Stimulated activated CD4-positive, alpha-beta T cell treated with anti-CD3 and anti-CD28 coated beads, Interleukin-1b, Interleukin-23, amount 100 ng/mL, for 24 hours (primary cell): ENCODE results near the gene NT5DC1.

ENCODE experiments used
- DNase-seq, 4 experiments: peaks; one replicate each; pipeline ENCODE4 v3.0.0-alpha.2; 2020; ENCODE audit warnings: low read depth in 4 of 4, low spot score in 1 of 4

Gene NT5DC1

DNA sequence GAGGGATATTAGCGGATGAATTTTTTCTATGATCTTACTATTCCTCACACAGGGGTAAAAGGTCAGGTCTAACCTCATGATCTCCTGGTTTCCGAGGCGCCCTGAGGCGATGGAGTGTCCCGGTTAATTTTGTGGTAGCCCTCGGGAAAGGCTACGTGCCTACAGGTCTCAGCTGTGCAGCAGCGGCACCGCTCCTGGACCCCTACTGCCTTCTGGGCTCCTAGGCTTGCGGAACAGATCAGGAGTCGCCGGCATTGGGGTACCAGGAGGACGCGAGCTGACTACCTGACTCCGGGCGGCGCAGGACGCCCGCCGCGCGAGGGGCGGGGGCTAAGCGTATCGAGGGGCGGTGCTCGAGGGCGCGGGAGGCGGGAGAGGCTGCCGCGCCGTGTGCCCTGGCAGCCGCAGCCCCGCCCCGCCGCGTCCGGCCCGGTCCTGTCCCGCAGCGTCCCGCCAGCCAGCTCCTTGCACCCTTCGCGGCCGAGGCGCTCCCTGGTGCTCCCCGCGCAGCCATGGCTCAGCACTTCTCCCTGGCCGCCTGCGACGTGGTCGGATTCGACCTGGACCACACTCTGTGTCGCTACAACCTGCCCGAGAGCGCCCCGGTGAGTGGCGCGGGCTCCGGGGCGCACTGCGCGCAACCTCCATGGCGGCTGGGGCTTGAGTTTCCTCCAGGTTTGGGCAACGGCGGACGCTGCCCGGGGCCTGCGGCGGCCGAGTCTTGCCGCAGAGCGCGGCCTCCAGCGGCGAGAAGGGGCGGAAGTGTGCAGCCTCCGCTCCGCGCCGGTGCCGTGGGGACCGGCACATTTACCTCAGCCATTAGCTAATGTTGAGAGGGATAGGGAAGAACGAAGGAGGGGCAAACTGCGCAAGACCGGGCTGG lies at the start of gene NT5DC1:
TSS of gene NT5DC1 (plus strand) at position 435 of the 883 bp plus-strand sequence. CDS start at position 513, 78 bp downstream.
- peak; percentile 62 to 82 (median 71) for DNase-seq

GRCh38 chr6:116051244-116051643 lies 49.4 kb upstream of the NT5DC1 start:
- no peak for DNase-seq

DNA sequence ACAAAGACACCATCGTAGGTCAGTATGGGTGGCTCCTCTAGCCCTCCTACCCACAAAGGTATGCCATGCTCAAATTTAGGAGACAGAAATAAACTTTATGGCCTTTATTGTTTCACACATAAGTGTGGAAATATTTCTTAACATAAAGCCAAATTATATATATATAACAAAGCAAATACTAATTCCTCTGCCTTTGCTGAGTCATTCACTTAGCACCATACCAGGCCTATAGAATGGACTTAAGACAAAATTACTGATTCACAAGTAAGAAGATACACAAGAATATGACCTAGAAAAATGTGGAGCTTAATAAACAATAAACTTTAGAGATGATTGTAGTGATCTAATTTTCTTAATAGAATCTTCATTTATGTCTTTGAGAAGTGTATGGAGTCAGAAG lies 45.1 kb upstream of the NT5DC1 start:
- DNase-seq, result no peak

DNA sequence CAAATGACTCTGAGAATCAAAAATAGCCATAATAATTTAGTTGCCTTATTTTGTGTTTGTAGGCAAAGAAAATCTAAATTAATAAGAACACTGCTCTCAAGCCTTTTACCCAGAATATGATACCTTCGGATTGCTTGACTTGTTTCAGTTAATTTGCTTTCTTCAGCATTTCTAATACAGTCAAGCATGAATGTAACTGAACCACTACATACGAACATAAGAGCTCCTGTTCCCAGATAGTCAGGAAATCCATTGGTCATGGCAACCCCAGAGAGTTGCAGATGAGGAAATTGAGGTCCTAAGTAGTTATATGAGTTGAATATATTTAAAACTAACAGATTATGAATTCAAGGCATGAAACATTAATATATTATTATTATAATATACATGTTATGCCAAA lies 42.9 kb upstream of the NT5DC1 start:
- DNase-seq, result no peak

- no peak for DNase-seq
Measured at GRCh38 chr6:116059713-116060571, 40.7 kb upstream of the NT5DC1 start.

DNA sequence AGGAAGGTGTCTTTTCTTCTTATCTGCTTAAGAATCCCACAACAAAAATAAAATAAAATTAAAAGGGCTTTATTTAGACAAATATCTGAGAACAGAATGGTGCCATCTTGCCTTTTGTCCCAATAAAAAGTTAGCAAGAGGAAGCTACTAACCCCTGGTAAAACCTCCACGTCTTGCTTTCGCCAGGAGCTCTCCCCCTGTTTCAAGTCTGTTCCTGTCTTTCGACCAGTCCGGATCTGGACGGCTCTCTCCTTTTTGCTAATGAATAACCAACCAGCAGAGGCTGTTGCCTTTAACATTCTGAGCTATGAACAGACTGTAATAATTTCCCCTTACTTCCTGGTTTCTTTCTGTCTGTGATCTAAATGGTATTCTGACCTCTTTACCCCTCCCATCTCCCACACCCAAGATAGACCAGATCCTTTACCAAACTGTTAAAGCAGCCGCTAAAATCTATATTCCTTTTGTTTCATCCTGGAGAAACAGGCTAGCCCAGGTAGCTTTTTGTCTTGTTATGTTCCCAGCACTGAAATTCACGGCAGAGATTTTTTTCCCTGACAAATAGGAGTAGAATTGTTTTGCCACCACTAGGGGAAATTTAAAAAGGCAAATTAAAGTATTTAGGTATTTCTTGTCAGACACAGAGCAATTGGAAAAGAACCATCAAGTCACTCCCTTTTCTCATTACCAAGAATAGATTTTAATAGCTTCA lies 39.9 kb upstream of the NT5DC1 start, which contains the start of gene FRK:
TSS of gene FRK (minus strand) at position 320 of the 712 bp plus-strand sequence. CDS start 580 bp downstream, outside the sequence.
- DNase-seq, result no peak

DNA sequence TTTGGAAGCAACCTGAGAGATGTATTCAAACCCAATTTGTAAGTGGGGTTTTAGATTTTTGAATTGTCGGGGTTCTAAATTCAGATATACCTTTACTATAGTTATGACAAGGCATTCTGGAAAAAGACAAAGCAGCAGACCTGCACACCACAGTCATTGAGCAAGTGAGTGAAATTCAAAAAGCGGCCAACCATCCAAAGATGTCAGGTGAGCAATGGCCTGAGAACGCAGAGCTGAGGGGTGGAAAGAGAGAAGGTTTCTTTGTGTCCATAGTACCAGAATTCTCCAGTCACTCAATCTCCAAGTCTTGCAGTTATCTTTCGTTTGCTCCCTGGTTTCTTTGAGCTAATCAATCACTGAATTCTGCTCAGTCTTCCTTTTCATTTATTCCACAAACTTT lies 38.2 kb upstream of the NT5DC1 start:
- DNase-seq, result no peak

DNA sequence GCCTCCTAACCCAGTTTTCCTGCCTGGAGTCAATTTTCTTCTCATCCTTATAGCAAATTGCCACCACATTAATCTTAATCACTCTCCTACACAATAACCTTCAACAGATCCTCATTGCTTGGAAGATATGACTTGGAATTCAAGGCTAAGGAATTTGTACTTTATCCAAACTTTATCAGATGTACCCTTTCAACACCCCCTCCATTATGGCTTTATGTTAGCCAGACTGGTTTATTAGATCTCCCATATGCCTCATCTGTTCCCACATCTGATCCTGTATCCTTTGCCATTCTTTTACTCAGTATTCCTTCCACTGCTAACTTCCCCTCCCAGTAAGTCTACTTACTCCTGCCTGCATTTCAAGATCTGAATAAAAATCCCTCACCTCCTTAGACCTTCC lies 36.0 kb upstream of the NT5DC1 start:
- no peak for DNase-seq

GRCh38 chr6:116066789-116067188 lies 33.9 kb upstream of the NT5DC1 start:
- DNase-seq, result no peak

GRCh38 chr6:116070101-116070500 lies 30.6 kb upstream of the NT5DC1 start:
- DNase-seq, result no peak

- no peak for DNase-seq
Measured at GRCh38 chr6:116070616-116071389, 29.9 kb upstream of the NT5DC1 start.

- no peak for DNase-seq
Measured at GRCh38 chr6:116072368-116072767, 28.3 kb upstream of the NT5DC1 start.

GRCh38 chr6:116073765-116074440 lies 26.8 kb upstream of the NT5DC1 start:
- no peak for DNase-seq

DNA sequence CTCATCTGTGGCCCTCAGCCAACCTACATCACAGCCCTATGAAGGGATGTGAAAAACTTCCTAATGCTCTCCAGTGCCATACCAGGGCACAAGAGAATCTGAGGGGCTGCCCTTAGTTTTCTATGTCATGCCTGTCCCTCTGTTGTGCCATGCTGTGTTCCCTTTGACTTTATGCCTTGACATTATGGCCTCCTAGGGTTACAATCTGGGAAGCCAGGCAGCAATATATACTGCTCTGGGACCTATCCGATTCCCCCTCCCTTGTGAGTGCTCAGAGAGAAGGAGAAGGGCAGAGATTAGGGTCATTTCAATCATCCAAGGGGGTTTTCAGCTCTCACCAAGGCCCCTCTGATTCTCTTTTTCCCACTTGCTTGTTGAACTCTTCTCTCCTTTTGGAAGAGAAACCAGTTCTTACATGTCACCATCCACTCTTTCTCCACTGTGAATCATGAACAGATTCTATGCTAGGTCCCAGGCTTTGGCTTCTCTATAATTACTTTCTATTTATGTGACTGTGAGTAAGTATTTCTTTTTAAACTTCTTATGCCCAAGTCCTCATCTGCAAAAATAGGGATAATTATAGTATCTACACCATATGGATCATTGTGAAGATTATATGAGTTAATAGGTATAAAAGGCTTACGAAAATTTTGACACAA lies 25.8 kb upstream of the NT5DC1 start:
- no peak for DNase-seq

DNA sequence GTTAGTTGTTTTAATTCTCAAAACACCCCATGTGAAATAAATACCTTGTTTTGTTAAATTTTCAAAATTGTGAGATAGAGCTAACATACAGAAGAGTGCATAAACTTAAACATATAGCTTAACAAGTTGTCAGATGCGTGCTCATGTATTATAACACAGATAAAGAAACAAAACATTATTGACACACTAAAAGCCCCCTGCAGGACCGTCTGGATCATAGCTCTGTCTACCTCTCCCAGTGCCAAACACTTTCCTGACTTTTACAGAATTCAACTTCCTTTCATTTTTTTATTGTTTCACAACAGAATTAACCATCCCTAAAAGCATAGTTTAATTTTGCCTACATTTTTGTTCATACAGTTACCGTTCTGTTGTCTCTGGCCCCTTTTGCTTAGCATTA lies 22.1 kb upstream of the NT5DC1 start:
- DNase-seq, result no peak

DNA sequence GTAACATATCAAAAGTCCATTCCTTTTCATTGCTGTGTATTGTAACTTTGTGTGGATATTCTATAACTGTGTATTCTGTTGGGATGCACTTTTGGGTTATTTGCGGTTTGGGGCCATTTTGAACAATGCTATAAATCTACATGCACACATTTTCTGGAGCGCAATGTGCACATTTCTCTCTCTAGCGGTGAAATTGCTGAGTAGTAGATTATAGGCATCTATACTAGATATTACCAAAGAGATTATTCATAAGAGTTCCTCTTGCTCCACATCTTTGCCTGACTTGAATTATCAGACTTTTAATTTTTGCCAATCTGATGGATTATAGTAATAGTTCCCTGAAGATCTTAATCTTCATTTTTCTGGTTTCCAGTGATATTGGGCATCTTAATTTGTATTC lies 21.7 kb upstream of the NT5DC1 start:
- DNase-seq, result no peak

DNA sequence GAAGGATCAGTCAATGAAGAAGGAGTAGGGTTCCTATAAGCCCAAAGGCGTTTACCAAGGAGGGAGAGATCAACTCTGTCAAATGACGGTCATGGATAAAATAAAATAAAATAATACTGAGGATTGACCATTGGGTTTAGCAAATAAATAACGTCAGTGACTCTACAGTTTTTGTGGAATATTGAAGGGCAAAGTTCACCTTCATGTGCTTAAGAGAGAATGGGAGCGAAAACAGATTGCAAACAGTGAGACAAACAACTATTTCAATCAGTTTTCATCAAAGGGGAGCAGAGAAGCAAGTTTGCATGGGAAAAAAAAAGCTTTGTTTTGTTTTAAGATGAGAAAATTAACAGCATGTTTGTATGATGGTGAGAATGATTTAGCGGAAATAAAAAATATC lies 17.6 kb upstream of the NT5DC1 start:
- no peak for DNase-seq

GRCh38 chr6:116084284-116084683 lies 16.4 kb upstream of the NT5DC1 start:
- no peak for DNase-seq

DNA sequence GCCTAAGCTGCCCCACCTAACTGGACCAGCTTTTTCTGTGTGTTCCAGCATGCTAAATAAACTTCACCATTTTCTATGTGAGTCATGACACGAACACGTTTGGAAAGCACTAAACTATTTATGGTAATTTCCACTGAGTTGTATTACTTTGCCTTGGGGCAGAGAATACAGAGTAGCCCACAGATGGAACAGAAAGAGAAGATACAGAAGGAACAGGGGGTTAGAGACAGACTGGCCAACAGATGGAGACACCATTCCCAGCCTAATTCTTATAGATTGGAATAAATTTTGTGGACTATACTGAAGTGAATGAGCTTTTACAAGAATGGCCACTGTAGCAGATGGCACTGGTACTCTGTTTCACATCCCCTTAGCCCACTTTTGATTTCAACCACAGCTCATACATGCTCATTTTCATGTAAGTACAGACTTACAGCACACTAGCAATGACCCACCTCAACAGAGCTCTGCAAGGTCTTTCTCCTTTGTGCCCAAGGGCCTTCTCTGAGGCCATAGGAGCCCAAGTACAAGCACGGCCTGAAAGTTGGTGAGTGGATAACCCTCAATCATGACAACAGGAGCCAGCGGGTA lies 13.1 kb upstream of the NT5DC1 start:
- DNase-seq, result no peak
